ENCODE results near the gene FGF3.
"Not testable (repeated sequence)": the region's sequence is repeated elsewhere in the genome, so short reads cannot be mapped to it uniquely, and the experiment has no call there.

The FGF3 gene

DNA sequence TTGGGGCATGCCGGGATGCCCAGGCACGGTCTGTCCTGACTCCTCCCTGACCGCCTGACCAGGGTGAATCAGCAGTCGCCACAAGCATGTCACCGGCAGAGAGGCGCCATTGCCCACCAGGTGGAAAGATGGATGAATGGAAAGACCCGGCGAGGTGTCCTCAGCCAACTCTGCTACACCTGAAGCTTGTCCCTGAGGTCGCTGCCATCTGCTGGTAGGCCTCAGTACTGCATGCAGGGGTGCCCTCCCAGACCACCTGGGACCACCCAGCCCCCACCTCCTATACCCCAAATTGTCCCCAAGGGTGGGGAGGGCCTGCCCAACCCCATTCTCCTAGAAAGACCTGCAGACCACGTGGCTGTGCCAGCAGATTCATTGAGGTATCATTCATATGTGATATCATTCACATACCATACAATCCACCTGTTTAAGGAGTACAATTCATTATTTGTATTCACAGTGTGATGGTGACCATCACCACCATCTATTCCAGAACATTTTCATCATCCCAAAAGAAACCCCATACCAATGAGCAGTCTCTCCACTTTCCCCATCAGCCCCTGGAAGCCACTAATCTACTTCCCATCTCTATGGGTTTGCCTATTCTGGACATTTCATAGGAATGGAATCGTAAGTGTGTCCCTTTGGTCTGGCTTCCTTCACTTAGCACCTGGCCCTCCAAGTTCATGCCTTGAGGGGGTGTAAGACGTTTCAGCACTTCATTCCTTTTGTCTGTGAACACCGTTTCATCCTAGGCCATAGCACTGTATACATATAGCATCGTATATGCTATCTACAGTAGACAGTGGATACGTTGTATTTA, 17.5 kb downstream of the FGF3 start:
- DNase-seq, result no peak

DNA sequence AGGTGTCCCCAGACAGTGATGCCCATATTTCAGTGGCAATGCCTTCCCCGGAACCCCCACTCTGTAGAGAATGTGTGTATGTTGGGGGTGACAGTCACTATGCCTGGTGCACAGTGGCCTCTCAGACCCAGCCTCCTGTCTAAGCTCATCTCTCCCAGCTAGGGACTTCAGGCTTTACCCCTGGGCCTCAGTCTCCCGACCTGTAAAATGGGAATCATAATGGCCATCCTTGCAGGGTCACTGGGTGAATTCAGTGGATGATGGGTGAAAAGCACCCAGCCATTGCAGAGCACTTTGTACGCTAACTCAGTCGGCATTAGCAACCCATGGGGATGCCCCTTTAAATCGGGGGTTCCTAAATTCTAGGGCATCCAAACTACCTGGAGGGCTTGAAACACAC, 18.9 kb downstream of the FGF3 start:
- no peak for DNase-seq

DNA sequence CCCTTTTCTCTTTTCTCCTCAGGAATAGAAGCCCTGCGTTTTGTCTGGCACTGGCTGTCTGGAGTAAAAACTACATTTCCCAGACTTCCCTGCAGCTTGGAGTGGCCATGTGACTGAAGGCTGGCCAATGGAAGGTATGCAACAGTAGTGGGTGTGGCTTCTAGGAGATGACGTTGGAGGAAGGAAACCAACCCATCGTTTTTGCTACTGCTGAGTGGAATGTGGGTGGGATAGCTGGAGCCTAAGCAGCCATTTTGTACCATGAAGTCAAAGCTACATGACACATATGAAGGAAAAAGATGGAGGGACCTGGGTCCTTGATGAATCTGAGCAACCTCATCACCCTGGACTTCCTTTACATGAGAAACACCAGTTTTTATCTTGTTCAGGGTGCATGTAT, 19.6 kb downstream of the FGF3 start:
- no peak for DNase-seq

DNA sequence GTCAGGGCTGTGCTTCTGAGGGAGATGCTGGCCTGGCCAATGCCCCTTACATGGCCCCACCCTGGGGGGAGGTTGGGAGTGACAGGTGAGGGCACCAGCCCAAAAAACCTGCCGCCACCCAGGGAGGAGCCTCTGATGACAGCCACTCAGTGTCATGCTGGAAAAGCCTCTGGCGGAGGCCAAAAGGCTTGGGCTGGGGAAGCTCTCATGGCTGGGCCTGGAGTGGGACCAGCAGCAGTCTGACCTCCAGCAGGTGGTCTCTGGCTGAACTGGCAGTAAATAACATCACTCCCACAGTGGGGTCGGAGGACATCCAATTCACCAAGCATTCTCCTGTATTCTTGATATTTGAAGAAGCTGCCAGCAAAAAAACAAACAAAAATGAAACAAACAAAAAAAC, 20.1 kb downstream of the FGF3 start:
- DNase-seq, result no peak

DNA sequence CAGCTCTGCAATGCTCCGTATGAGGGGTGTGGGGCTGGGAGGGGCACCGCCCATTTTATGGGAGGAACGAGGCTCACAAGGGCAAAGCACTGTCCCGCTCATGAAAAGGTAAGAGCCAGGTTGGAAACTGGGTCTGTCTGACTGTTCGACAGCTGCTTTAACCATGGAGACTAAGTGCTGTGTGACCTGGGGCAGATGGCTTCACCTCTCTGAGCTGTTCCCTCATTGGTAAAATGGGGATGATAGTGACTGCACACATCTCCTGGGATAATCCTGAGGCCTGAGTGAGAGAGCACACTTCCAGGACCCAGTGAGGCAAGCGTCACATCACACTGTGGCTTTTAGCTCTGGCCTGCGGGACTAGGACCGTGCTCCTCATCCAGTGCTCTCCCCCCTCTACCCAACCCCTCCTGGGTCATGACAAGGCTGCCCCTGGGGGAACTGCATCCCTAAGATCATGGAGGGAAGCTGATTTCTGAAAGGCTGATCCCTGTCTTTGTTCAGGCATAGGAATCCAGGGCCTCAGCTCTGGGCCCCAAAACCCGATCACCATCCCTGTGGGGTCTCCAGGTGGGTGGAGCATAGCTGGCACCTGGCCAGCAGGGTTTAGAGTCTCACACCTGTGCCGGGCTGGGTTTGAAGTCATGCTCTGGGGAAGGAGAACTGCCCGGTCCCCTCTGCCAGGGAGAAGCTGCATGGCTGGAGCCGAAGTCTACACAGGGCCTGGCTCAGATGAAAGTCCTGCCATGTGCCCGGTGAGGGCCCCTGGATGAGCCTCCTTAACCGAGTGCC, 21.3 kb downstream of the FGF3 start:
- no peak for DNase-seq

DNA sequence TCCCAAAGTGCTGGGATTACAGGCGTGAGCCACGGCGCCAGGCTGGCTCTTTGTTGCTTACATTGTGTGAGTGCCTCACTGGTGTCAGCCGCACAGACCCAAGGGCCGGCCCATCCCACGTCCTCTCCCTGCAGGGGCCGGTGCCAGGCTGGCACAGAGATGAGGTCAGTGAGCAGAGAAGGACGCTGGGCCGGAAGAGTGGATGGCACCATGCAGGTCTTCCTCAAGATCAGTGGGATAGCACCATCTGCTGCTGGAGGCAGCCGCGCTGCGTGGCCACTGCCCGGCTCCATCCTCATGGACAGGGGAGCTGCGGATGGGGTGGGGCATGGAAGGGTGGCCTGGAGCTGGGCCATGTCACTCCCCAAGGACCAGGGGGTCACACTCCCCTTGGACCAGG, 22.1 kb downstream of the FGF3 start:
- DNase-seq, result no peak

DNA sequence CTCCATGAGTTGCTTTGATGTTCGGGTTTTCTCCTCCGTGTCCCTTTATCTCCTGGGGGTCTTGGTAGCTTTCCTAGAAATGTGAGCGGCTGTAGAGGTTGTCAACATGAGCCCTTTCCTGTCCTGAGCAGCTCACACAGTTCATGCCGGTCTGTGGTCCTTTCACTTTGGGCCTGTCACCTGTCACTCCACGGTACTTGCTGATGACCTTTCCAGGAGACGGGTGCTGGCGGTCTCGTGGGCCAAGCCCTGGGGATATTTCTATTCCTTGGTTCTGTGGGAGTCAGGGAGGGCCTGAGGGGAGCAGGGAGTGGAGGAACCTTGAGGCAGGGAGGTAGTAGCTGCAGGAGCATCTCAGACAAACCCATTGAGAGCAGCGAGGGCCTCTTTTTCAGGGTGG, 23.2 kb downstream of the FGF3 start:
- DNase-seq, result no peak

DNA sequence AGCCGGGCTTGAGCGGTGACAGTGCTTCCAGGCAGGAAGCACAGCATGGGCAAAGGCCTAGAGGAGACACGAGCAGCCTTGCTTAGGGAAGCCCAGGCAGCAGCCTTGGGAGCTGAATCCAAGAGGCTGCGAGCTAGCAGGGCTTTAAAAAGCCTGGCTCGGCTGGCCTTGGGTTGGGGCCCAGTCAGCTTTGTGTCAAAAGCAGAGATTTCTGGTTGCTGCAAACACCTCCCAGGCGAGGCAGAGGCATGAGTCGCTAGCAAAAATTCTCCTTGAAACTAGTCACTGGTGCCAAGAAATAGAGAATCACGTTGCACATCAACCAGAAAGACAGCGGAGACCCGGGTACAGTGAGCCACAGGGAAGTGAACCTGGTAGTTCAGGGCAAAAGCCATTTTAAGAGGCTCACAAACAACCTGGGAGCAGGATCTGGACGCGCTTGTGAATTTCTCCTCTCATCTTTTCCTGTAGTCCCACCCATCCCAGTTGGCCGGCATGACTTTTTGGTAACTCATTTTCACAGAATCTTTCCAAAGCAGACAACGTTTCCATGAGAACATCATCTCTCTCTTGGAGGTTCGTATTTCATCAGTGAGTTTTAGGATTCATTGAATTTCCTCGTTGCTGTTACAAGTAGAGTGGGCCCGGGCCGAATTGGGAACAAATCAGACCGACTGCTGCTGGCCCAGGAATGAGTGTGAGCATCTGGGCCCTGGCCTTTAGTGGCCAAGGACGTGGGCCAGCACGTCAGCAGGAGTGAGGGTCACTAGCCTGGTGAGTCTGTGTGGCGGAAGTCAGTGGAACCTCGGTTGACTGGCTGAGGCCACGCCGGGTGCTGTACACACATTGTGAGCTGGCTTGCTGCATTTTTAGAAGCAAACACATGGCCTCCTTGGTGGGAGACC, 27.7 kb downstream of the FGF3 start:
- peak in 1 of 2 donors; percentile 3 for DNase-seq

DNA sequence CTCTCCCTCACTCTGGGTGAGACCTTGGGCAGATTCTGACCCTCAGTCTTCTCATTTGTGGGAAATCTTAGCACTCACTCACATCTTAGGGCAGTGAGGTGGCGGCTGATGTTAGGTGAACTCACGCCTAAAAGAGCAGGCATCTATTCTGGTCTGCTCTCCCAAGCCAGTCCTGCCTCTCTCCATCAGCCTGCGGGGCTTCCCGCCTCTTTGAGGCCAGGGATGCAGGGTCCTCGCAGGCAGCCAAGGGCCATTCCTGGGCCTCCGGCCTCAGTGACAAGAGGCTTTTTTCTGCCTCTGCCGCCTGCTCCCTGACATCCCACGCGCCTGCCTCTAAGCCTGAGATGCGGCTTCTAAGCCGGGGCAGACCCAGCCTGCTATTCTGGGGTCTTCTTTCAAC, 30.3 kb downstream of the FGF3 start:
- DNase-seq, result no peak

DNA sequence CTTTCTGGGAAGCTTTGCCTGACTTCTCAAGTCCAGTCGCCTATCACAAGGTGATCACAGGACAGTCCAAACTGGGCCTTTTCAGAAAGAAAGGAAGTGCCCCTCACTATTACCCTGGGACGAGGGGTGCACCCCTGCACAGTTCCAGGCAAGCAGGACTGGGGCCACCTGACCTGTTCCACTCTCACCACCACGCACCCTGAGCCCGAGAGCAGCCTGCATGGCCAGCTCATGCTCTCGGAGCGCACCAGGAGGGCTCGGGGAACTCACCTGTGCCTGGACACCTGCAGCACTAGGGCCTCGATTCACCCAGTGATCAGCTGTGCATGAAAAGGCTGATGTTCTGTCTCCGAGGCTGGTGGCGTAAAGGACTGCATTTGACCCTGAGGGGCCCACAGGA, 31.3 kb downstream of the FGF3 start:
- no peak for DNase-seq

DNA sequence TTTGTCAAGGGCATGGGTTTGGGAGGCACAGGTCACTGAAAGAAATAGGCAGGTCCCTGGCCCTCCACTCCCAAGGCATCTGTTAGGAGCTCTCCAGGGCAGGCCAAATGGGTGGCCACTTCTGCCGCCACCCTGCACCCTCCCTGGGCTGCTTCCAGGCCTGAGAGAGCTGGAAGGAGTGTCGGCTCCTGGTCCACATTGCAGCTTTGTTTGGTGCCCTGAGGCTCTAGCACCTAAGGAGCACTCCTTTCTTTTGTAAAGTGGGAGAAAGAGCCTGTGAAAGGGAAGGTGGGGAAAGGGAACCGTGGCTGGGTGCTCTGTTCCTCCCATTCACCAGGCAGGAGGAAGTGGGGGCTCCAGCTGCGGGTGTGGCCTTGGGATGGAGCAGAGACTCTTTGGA, 31.8 kb downstream of the FGF3 start:
- DNase-seq, result no peak

DNA sequence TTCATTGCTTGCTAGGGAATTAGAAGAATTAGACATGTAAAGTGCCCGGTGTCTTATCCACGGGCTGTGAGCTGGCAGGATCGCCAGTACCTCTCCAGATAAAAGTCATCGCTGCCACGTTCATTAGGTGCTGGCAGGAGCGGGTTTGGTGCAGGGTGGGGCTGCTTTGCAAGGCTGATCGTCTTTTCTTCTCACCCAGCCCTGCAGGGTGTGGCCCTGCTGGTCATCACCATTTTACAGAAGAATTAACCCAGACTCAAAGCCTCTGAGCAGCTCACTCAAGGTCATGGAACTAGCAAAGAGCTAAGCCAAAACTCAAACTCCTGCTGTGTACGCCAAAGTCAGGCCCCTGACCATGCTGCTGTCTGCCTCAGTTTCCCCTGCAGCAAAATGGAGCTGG, 38.0 kb downstream of the FGF3 start:
- no peak for DNase-seq

DNA sequence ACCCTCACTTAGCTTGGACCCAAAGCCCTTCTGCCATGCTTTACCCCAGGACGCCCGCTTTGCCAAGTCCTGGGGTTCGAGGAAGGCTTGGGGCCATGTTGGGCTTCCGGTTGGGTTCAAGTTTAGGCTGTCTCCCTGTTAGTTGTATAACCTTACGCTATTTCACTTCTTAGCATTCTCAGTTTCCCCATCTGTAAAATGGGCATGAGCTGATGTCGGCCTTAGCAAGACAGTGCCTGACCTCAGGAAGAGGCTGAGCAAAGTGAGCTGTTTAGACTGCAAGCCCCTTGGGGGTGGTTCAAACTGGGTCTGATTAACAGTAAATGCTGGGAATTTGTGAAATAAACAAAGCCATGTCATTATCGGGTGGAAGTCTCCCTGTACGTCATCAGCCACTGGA, 40.8 kb downstream of the FGF3 start:
- no peak for DNase-seq

DNA sequence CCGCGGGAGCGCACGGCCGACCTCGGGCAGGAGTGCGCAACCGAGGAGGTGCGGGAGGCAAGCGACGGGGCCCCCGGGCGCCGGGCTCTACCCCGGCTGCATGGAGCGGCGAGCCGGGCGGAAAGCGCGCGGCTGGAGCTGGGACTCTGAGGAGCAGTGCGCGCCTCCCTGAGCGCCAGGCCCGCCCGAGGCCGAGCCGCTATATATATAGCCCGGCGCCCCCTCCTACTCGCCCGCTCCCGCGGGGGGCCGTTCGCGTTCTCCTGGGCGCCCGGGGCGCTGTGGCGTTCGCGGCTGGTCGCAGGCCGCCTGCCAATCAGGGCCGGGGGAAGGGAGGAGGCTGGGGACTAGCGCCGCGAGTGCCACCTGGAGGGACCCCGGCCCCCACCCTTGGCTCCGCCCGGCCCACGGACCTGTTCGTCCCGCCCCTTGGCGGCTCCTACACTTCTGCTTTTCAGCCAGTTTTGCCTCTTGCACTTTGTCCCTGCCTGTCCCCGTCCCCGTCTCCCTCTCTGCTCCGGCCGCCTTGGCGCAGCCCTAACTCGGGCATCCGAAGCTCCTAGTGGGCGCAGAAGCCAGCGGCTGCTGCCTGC, 44.0 kb downstream of the FGF3 start, which contains the start of gene FGF4:
Gene FGF4 (minus strand): TSS at position 179 of the 593 bp plus-strand sequence. CDS start 257 bp downstream, outside the sequence.
- DNase-seq, result no peak

DNA sequence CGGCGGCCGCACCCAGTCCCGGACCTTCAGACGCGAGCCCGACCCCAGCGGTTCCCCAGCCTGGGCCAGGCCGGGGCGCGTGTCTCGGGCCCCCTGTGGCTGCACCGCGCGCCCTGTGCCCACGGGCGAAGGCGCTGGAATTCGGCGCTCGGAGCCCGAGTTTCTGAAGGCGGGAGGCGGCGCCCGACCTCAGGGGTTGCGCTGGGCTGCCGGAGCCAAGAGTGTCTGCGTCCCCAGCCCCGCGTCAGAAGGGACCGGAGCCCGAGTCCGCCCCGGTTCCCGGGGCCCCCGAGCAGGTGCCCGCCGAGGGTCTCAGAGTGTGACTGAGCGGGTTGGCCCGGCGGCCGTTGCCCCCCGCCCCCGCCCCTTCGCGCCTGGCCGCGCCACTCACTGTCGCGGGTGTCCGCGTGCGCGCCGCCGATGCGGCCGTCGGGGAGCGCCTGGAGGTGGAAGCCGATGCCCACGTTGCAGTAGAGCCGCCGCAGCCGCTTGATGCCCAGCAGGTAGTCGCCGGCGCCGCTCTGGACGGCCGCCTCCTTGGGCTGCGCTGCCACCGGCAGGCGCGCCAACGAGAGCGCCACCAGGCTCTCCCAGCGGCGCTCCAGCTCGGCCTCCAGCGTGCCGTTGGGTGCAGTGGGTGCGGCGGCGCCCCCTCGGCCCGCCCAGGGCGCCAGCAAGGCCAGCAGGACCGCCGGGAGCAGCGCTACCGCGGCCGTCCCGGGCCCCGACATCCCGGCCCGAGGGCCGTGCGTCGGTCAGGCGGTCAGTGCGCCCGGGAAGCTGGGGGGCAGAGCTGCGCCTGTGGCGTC, 44.7 kb downstream of the FGF3 start:
- no peak for DNase-seq

DNA sequence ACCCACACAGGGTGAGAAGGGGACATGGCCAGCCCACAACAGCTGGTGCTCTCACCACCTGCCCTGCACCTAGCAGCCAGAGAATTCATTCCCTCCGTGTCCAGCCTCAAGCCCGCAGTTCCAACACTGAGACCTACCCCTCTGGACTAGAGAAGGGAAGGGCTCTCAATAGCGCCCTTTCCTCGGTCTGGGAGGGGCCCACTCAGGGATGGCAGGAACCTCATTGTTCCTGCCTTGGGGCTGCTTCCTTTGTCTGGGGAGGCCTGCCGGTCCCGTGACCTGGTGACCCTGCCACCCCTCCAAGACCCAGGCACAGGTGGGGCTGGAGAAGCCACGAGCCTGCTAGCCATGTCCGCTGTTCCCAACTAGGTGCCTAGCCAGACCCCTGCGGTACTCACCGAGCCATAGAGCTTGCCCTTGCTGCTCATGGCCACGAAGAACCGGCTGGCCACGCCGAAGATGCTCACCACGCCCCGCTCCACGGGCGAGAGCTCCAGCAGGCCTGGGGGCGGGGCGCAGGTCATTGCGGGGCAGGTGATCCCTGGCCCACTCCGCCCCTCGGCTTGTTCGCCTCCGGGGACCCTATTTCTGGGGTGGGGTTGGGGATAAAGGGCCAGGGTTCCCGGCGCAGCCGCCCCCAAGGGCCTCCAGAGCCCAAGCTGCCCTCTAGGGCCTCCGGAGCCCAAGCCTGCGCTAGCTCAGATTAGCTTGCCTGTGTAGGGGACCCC, 45.4 kb downstream of the FGF3 start:
- DNase-seq, result no peak

DNA sequence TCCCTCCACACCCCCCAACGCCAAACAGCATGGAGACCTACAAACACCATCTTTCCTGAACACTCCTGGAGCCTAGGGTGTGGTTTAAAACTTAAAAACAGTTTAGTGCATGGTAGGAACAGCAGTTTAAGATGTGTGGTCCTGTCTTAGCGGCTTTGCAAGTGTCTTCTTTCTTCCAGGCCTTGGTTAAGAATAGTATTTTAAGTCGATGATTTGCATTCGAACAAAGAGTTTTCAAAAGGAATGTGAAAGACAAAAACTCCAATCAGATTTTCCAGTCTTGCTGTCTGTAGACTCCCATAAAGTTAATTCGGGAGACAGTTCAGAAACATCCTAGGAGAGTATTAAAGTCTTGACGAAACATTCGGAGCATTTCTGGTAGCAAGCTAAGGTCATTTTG, 47.8 kb downstream of the FGF3 start:
- no peak for DNase-seq

DNA sequence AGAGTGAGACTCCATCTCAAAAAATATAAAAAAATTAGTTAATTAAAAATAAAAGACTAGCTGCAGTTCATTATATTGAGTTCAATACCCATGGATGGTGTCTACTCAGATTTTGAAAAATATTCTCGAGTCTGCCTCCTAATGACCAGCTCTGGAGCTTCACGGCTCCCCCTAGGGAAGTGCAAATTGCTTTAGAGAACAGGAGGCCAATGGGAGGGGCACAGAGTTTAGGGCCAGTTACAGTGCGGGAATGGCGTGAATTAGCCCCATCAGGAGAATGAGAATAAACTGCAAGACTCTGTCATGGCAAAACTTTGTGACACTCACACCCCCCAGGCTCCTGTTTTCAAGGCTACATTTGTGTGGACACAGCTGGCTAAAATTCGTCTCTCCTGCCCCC, 48.7 kb downstream of the FGF3 start:
- no peak for DNase-seq

DNA sequence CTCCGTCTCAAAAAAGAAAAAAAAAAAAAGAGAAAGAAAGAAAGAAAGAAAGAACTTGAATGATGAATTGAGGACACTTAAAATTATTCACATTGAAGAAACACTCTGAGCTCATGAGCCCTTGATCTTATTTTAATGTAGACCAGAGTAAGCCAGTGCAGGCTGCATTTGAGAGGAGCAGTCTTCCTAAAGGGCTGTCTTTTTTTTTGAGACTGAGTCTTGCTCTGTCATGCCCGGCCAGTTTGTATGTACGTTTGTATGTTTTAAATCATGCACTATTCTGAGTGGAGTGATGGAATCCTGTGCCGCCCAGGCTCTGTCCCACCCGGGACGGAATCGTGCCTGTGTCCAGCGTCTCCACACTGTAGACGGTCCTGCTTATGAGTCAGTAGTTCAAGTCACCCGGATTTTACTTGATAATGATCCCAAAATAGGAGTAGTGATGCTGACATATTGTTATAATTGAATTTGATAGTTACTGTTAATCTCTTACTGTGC, 53.7 kb downstream of the FGF3 start:
- DNase-seq, result no peak

DNA sequence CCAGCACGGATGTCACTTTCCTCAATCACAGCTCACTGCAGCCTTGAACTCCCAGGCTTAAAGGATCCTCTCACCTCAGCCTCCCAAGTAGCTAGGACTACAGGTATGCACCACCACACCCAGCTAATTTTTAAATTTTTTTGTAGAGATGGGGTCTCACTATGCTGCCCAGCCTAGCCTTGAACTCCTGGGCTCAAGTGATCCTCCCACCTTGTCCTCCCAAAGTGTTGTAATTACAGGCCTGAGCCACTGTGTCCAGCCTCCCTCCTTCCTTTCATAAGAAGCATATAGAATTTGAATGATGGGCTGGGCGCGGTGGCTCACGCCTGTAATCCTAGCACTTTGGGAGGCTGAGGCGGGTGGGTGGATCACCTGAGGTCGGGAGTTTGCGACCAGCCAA, 54.3 kb downstream of the FGF3 start:
- not testable (repeated sequence) for DNase-seq

DNA sequence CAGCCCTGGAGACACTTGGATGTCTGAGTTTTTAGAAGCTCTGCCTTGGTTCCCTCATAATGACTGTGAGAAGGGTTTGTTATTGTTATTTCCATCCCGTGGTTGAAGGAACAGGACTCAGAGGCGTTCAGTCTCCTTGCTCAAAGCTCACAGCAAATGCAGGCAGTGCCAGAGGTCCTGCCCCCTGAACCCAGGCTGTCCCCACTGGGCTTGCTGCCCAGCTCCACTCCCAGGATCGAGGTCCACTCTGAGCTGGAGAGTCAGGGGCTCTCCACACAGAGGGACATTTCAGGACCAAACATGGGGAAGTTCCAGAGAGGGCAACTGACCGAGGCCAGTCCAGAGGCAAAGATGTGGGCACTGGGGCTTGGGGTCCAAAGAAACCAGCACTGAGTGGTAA, 58.9 kb downstream of the FGF3 start:
- DNase-seq, result no peak

Measured in hippocampal formation (tissue), 2 donors.